D721Med (cell line): ENCODE results near the gene COX8A.

Source experiments
- DNase-seq: peaks from one replicate; pipeline ENCODE4 v3.0.0; 2011; ENCODE audit warnings: low spot score; ENCODE audit not compliant: insufficient read length
- FAIRE-seq: peaks from 2 replicates; lab custom pipeline; 2011; peaks lifted over from hg19 to GRCh38; lab: Jason Lieb, UNC
- TF ChIP-seq, protein P1 (sequence below): IDR thresholded peaks from 2 replicates; pipeline ENCODE4 v1.5.1; 2012; ENCODE audit warnings: mild to moderate bottlenecking, control low read depth; ENCODE audit not compliant: insufficient read depth; ENCODE audit errors: missing control alignments

The COX8A gene

GRCh38 chr11:64008914-64009633 is 34.7 kb downstream of the COX8A start:
- TF ChIP-seq, protein P1, sequence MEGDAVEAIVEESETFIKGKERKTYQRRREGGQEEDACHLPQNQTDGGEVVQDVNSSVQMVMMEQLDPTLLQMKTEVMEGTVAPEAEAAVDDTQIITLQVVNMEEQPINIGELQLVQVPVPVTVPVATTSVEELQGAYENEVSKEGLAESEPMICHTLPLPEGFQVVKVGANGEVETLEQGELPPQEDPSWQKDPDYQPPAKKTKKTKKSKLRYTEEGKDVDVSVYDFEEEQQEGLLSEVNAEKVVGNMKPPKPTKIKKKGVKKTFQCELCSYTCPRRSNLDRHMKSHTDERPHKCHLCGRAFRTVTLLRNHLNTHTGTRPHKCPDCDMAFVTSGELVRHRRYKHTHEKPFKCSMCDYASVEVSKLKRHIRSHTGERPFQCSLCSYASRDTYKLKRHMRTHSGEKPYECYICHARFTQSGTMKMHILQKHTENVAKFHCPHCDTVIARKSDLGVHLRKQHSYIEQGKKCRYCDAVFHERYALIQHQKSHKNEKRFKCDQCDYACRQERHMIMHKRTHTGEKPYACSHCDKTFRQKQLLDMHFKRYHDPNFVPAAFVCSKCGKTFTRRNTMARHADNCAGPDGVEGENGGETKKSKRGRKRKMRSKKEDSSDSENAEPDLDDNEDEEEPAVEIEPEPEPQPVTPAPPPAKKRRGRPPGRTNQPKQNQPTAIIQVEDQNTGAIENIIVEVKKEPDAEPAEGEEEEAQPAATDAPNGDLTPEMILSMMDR, result no peak
- DNase-seq, result no peak
- FAIRE-seq, result no peak

DNA sequence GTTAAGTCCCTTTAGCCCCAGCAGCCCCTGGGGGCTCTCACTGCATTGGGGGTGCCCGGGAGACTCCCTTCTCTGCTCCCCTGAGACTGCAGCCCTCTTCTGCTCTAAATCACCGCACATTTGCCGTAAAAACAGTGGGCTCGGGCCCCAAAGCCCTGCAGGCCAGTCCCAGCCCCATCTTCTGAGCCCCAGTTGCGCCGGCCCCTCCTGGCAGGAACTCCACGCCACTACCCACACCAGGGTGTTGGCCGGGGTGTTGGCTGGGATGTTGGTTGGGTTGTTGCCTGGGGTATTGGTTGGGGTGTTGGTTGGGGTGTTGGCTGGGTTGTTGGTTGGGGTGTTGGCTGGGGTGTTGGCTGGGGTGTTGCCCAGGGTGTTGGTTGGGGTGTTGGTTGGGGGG is 35.3 kb downstream of the COX8A start:
- FAIRE-seq (no peak), DNase-seq (no peak)
- TF ChIP-seq, protein P1, result no peak

GRCh38 chr11:64010783-64011182 is 36.4 kb downstream of the COX8A start:
- no peak for DNase-seq

GRCh38 chr11:64011371-64011770 is 37.0 kb downstream of the COX8A start:
- FAIRE-seq (no peak), DNase-seq (no peak)
- TF ChIP-seq, protein P1, result no peak

More at GRCh38 chr11:64010783-64011182, 36.4 kb downstream of the COX8A start:
- FAIRE-seq, result no peak
- TF ChIP-seq, protein P1, result no peak

DNA sequence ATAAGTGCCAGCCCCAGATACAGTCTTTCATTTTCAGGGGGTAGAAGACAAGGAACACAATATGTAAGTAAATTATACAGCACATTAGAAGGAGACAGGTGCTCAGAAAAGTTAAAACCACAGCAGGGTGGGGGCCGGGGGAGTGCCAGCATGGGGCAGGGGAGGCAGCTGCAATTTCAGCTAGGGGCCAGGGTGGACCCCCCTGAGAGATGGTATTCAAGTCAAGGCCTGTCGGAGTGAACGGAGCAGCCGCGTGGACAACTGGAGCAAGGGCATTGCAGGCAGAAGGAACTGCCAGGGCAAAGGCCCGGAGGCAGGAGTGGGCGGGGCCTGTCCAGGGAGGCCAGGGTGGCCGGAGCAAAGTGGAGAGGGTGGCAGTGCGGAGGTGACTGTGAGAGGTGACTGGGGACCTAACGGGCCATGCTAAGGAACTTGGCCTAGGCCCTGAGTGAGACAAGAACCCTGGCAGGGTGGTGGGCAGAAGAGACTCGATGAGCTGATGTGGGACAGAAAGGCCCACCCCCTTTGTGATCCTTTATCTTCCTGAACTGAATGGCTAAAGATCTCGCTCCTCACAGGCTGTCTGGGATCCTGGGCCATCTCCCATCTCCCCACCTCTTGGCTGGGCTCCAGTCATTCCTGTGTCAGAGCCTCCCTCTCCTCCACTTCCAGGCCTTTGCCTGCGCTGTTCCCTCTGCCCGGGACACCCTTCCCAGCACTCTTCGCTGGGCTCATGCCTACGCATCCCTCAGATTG is 38.9 kb downstream of the COX8A start:
- no peak for DNase-seq
- FAIRE-seq, result no peak
- TF ChIP-seq, protein P1, result no peak

- TF ChIP-seq, protein P1, result no peak
- DNase-seq, result no peak
- no peak for FAIRE-seq
These were observed 39.9 kb downstream of the COX8A start for GRCh38 chr11:64014356-64014755.

- TF ChIP-seq, protein P1, result no peak
- DNase-seq, result no peak
- no peak for FAIRE-seq
These were observed 41.1 kb downstream of the COX8A start for GRCh38 chr11:64015510-64015909.
